AG04450 (cell line): ENCODE measurements around the gene CYP2S1. TPM values are rescaled to one million over a fixed set of nuclear protein-coding genes. Genes with fewer than 3 reads are reported as not detected.

Experiments
- CTCF ChIA-PET: fragments of 300-600, 350-600 bp; formaldehyde crosslinking; extraction: SDS; loops from one replicate; lab custom pipeline; 2022; ENCODE audit warnings: antibody characterized with exemption, inconsistent platforms; lab: Charles Lee
- POLR2A ChIA-PET: fragments of 350-600 bp; formaldehyde crosslinking; extraction: SDS; loops from one replicate; lab custom pipeline; 2021; ENCODE audit warnings: antibody characterized with exemption, inconsistent platforms; lab: Yijun Ruan, JAX
- DNase-seq: peaks from one replicate; pipeline ENCODE4 v3.0.0-alpha.2; 2011; ENCODE audit warnings: low read depth, low spot score
- H3K27ac ChIP-seq: one replicate; pipeline ENCODE4 v1.5.1; 2012; ENCODE audit warnings: low read depth, low read length, control low read depth
- H3K27me3 ChIP-seq: one replicate; pipeline ENCODE4 v1.6.0; 2012; ENCODE audit warnings: low read length; ENCODE audit not compliant: control insufficient read depth, insufficient read depth
- H3K4me3 ChIP-seq: 2 replicates; pipeline ENCODE4 v1.5.1; 2011; ENCODE audit warnings: mild to moderate bottlenecking, low read depth, low read length, control low read depth
- H3K9me3 ChIP-seq: 2 replicates; pipeline ENCODE4 v1.5.1; 2012; ENCODE audit warnings: low read length; ENCODE audit not compliant: control insufficient read depth, insufficient read depth
- polyA plus RNA-seq: library from polyadenylated mRNA; depleted of rRNA; stranded (reverse); fragments of >200 nt; gene quantifications from 2 replicates; pipeline ENCODE4 v1.2.3, GENCODE V29; 2011
- TF ChIP-seq, protein P1 (sequence below): IDR thresholded peaks from 2 replicates; pipeline ENCODE4 v1.5.1; 2011; ENCODE audit warnings: low read depth, low read length, control low read depth, inconsistent platforms

CYP2S1 gene
- polyA plus RNA-seq, 1 experiment, result 0.73 TPM

DNA sequence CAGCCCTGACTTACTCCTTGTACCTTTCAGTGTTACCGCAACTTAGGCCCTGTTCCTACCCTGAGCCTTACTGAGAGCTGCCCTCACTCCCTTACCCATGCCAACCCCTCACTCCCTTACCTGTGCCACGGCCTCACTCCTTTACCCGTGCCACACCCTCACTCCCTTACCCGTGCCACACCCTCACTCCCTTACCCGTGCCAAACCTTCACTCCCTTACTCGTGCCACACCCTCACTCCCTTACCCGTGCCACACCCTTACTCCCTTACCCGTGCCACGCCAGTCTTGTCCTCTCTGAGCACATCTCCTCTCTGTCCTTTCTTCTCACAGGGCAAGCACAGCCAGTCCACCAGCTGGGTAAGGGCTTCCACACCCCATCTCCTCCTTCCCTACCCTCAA, 46.3 kb downstream of the CYP2S1 start:
- POLR2A ChIA-PET, result no interaction called here
- H3K27me3 ChIP-seq, result no peaks in the 10 kb centered on the region
- TF ChIP-seq, protein P1, sequence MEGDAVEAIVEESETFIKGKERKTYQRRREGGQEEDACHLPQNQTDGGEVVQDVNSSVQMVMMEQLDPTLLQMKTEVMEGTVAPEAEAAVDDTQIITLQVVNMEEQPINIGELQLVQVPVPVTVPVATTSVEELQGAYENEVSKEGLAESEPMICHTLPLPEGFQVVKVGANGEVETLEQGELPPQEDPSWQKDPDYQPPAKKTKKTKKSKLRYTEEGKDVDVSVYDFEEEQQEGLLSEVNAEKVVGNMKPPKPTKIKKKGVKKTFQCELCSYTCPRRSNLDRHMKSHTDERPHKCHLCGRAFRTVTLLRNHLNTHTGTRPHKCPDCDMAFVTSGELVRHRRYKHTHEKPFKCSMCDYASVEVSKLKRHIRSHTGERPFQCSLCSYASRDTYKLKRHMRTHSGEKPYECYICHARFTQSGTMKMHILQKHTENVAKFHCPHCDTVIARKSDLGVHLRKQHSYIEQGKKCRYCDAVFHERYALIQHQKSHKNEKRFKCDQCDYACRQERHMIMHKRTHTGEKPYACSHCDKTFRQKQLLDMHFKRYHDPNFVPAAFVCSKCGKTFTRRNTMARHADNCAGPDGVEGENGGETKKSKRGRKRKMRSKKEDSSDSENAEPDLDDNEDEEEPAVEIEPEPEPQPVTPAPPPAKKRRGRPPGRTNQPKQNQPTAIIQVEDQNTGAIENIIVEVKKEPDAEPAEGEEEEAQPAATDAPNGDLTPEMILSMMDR, result no peak

DNA sequence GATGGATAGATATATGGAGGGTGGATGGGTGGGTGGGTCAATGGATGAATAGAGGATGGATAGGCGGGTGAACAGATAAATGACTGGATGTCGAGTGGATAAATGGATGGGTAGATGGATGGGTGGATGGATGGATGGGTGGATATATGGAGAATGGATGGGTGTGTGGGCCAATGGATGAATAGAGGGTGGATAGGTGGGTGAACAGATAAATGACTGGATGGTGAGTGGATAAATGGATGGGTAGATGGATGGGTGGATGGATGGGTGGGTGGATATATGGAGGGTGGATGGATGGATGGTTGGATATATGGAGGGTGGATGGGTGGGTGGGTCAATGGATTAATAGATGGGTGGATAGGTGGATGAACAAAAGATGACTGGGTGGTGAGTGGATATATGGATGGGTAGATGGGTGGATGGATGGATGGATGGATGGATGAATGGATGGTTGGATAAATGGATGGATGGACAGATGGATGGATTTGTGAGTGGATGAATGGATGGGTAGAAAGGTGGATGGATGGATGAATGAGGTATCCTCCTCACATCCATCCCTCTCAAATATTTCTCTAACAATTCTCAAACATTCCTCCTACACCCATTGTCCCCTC, 47.0 kb downstream of the CYP2S1 start:
- ChIA-PET POLR2A (no interaction called here), CTCF (no interaction called here)
- no peaks in the 10 kb centered on the region for H3K27me3 ChIP-seq
- no peak overlapping the region for H3K4me3 ChIP-seq
- no peak for DNase-seq
- no peaks in the 10 kb centered on the region for H3K9me3 ChIP-seq
- TF ChIP-seq, protein P1, result no peak
- no peak overlapping the region for H3K27ac ChIP-seq

More for the DNA sequence above, 46.3 kb downstream of the CYP2S1 start:
- H3K9me3 ChIP-seq, result no peaks in the 10 kb centered on the region
- H3K27ac ChIP-seq, result no peak overlapping the region
- CTCF ChIA-PET, result no interaction called here
- no peak for DNase-seq
- H3K4me3 ChIP-seq, result no peak overlapping the region

DNA sequence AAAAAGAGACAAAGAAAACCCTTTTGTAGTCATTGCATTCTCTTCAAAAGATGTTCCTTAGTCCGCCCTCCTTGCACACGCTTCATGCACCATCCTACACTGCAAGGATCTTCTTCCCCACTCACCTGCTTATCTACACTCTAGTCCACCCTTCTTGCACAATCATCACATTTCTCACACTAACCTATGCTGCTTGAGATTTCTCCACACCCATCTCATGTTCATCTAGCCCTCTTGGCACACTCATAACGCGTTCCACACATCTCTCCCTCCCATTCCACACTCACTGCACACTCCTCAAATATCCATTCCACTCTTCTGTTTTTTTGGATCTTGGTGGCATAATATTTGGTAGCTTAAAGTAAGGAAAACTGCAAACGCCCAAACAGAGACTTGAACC, 48.8 kb downstream of the CYP2S1 start:
- ChIA-PET POLR2A (interaction anchor here (1.1 to 1.4 kb wide), 3 partner anchors 16 to 23 kb away, joined by 3 to 15 read pairs (median 6); partner anchors contain the start of gene AXL), CTCF (interaction anchor here (0.7 kb wide), 2 partner anchors 111 to 690 kb away, joined by 3 to 6 read pairs; no protein-coding TSS in a partner anchor)
- Histone ChIP-seq H3K9me3 (no peaks in the 10 kb centered on the region), H3K27me3 (no peaks in the 10 kb centered on the region), H3K27ac (no peak overlapping the region), H3K4me3 (no peak overlapping the region)
- TF ChIP-seq, protein P1, result no peak
- DNase-seq, result no peak

DNA sequence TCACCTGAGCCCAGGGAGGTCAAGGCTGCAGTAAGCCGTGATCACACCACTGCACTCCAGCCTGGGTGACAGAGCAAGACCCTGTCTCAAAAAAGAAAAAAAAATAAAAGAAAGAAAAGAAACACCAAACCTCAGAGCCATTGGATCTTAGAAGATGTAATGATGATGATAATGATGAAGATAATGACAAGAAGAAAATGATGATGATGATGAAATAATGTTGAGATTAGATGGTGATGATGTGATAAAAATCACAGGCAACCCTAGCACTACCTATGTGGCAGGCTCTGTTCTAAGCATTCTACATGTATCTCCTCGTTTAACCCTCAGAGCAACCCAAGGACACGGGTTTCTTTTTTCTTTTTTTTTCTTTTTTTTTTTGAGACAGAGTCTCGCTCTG, 51.1 kb downstream of the CYP2S1 start:
- Histone ChIP-seq H3K27me3 (no peaks in the 10 kb centered on the region), H3K4me3 (no peak overlapping the region), H3K27ac (no peak overlapping the region), H3K9me3 (no peaks in the 10 kb centered on the region)
- no peak for DNase-seq
- ChIA-PET CTCF (no interaction called here), POLR2A (interaction anchor here (0.9 to 1.0 kb wide), 2 partner anchors 20 to 40 kb away, joined by 6 read pairs; no protein-coding TSS in a partner anchor)
- TF ChIP-seq, protein P1, result no peak

DNA sequence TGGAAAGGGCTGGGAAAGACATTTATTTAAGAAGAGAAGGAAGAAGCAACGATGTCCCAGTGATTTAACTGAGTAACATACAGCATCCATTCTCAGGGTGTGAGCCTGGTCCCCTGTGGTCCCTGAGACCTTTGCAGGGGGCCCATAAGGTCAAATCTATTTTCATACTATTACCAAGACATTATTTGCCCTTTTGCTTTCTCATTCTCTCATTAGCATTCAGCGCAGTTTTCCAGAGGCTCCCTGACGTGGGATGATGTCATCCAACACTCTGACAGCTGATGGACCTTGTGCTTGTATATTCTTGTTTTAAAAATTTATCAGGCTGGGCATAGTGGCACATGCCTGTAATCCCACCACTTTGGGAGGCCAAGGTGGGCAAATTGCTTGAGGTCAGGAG, 52.8 kb downstream of the CYP2S1 start:
- POLR2A ChIA-PET, result interaction anchor here (0.7 to 1.2 kb wide), 3 partner anchors 25 to 67 kb away, joined by 3 to 6 read pairs (median 3); partner anchors contain the start of gene AXL
- CTCF ChIA-PET, result interaction anchor here (0.7 to 1.7 kb wide), 3 partner anchors 16 to 63 kb away, joined by 3 to 6 read pairs (median 4); no protein-coding TSS in a partner anchor
- Histone ChIP-seq H3K4me3 (no peak overlapping the region), H3K9me3 (no peaks in the 10 kb centered on the region), H3K27ac (no peak overlapping the region), H3K27me3 (no peaks in the 10 kb centered on the region)
- TF ChIP-seq, protein P1, result no peak
- no peak for DNase-seq
